Chondrocyte (in vitro differentiated cells): ENCODE measurements around the gene KRTAP10-5. TPM values are rescaled to one million over a fixed set of nuclear protein-coding genes. Genes with fewer than 3 reads are reported as not detected.
"Not testable (repeated sequence)": the region's sequence is repeated elsewhere in the genome, so short reads cannot be mapped to it uniquely, and the experiment has no call there.

ENCODE experiments used
- DNase-seq: peaks from one replicate; pipeline ENCODE4 v3.0.0; 2021; ENCODE audit warnings: mixed read lengths, low spot score
- H3K27ac Mint-ChIP-seq: one replicate; pipeline ENCODE4 v1.8.0; 2021; ENCODE audit warnings: mild to moderate bottlenecking, moderate library complexity, mixed read lengths; ENCODE audit not compliant: unreplicated experiment
- H3K27me3 Mint-ChIP-seq: 2 replicates; pipeline ENCODE4 v1.8.0; 2021; ENCODE audit warnings: low read depth, mixed read lengths
- H3K36me3 Mint-ChIP-seq: 2 replicates; pipeline ENCODE4 v1.8.0; 2021; ENCODE audit warnings: low read depth, mixed read lengths
- H3K4me1 Mint-ChIP-seq: 2 replicates; pipeline ENCODE4 v1.8.0; 2021; ENCODE audit warnings: low read depth, mild to moderate bottlenecking, mixed read lengths
- H3K4me3 Mint-ChIP-seq: one replicate; pipeline ENCODE4 v1.8.0; 2021; ENCODE audit warnings: mild to moderate bottlenecking, moderate library complexity, mixed read lengths; ENCODE audit not compliant: unreplicated experiment
- H3K9me3 Mint-ChIP-seq: 2 replicates; pipeline ENCODE4 v1.8.0; 2021; ENCODE audit warnings: low read depth, mixed read lengths
- CTCF ChIP-seq: fragments of 200-600 bp; sonication (generic); IDR thresholded peaks from 2 replicates; pipeline ENCODE4 v1.5.0; 2021; ENCODE audit warnings: antibody characterized with exemption, mild to moderate bottlenecking, moderate library complexity
- total RNA-seq: library from RNA; stranded (reverse); gene quantifications from 3 replicates; pipeline ENCODE4 v1.2.1, GENCODE V29; 2021

The KRTAP10-5 gene
- total RNA-seq, 1 donor from 2014 or later = not detected

GRCh38 chr21:44564886-44565598 lies 15.4 kb downstream of the KRTAP10-5 start:
- Mint-ChIP-seq H3K27ac (no peak overlapping the region), H3K27me3 (peaks cover 39% of the 10 kb centered on the region), H3K4me3 (no peak overlapping the region), H3K4me1 (no peaks in the 10 kb centered on the region), H3K36me3 (peaks cover 10% of the 10 kb centered on the region), H3K9me3 (peaks cover 27% of the 10 kb centered on the region)
- no peak for TF ChIP-seq CTCF
- DNase-seq = no peak

GRCh38 chr21:44564099-44564498 lies 16.3 kb downstream of the KRTAP10-5 start:
- Mint-ChIP-seq H3K36me3 (peaks cover 11% of the 10 kb centered on the region), H3K27ac (no peak overlapping the region), H3K27me3 (peaks cover 43% of the 10 kb centered on the region), H3K4me3 (no peak overlapping the region), H3K4me1 (no peaks in the 10 kb centered on the region), H3K9me3 (peaks cover 30% of the 10 kb centered on the region)
- TF ChIP-seq CTCF = no peak
- no peak for DNase-seq

- Mint-ChIP-seq H3K27ac (no peak within 1 kb of the TSS), H3K36me3 (peaks cover 11% of the 10 kb centered on the region), H3K9me3 (peaks cover 25% of the 10 kb centered on the region), H3K4me1 (no peaks in the 10 kb centered on the region), H3K4me3 (no peak within 1 kb of the TSS), H3K27me3 (peaks cover 44% of the 10 kb centered on the region)
- TF ChIP-seq CTCF = no peak
- DNase-seq = no peak
Observed at GRCh38 chr21:44558695-44559094, 21.7 kb downstream of the KRTAP10-5 start, which contains the start of gene KRTAP10-3. TSS of gene KRTAP10-3 (minus strand) at chr21:44558795. CDS start at chr21:44558715, 80 bp downstream.

GRCh38 chr21:44558329-44558675 lies 22.1 kb downstream of the KRTAP10-5 start:
- peaks cover 44% of the 10 kb centered on the region for H3K27me3 Mint-ChIP-seq
- H3K4me3 Mint-ChIP-seq = not testable (repeated sequence)

GRCh38 chr21:44557491-44558328 lies 22.7 kb downstream of the KRTAP10-5 start:
- no peak for DNase-seq
- Mint-ChIP-seq H3K27me3 (peaks cover 42% of the 10 kb centered on the region), H3K27ac (no peak overlapping the region), H3K4me1 (no peaks in the 10 kb centered on the region), H3K36me3 (peaks cover 11% of the 10 kb centered on the region), H3K4me3 (no peak overlapping the region), H3K9me3 (peaks cover 19% of the 10 kb centered on the region)
- no peak for TF ChIP-seq CTCF

More at GRCh38 chr21:44558329-44558675, 22.1 kb downstream of the KRTAP10-5 start:
- not testable (repeated sequence) for DNase-seq, H3K27ac Mint-ChIP-seq, H3K4me1 Mint-ChIP-seq
- Mint-ChIP-seq H3K9me3 (peaks cover 24% of the 10 kb centered on the region), H3K36me3 (peaks cover 11% of the 10 kb centered on the region)
